Fibroblast of pulmonary artery (primary cell): ENCODE measurements around the gene BRD4.

ENCODE experiments used
- DNase-seq: peaks from one replicate; pipeline ENCODE4 v3.0.0-alpha.2; 2010; ENCODE audit warnings: low read depth
- H3K4me3 ChIP-seq: replicated peaks from 2 replicates; pipeline ENCODE4 v1.5.1; 2011; ENCODE audit warnings: low read depth, mild to moderate bottlenecking, control low read depth, low read length, moderate library complexity
- CTCF ChIP-seq: IDR thresholded peaks from 2 replicates; pipeline ENCODE4 v1.5.1; 2011; ENCODE audit warnings: mild to moderate bottlenecking, control low read depth, low read length, inconsistent platforms; ENCODE audit errors: missing control alignments

The BRD4 gene

GRCh38 chr19:15374796-15375440 lies 42.6 kb upstream of the BRD4 start:
- no peak for TF ChIP-seq CTCF
- DNase-seq = no peak
- H3K4me3 ChIP-seq = no peak overlapping the region

- DNase-seq = no peak
- TF ChIP-seq CTCF = no peak
- H3K4me3 ChIP-seq = no peak overlapping the region
Observed at GRCh38 chr19:15374105-15374651, 41.8 kb upstream of the BRD4 start.

- no peak for TF ChIP-seq CTCF
- H3K4me3 ChIP-seq = no peak overlapping the region
- DNase-seq = no peak
Observed at GRCh38 chr19:15373644-15374043, 41.3 kb upstream of the BRD4 start.

GRCh38 chr19:15372891-15373301 lies 40.6 kb upstream of the BRD4 start:
- no peak overlapping the region for H3K4me3 ChIP-seq
- no peak for DNase-seq
- no peak for TF ChIP-seq CTCF

GRCh38 chr19:15372470-15372869 lies 40.1 kb upstream of the BRD4 start:
- TF ChIP-seq CTCF = no peak
- no peak overlapping the region for H3K4me3 ChIP-seq
- no peak for DNase-seq

GRCh38 chr19:15371786-15372380 lies 39.5 kb upstream of the BRD4 start:
- no peak overlapping the region for H3K4me3 ChIP-seq
- TF ChIP-seq CTCF = no peak

More at GRCh38 chr19:15371786-15372380, 39.5 kb upstream of the BRD4 start:
- DNase-seq = no peak
